GM10266 (cell line): Measurements from ENCODE around the gene LIX1.

ENCODE experiments used
- DNase-seq: peaks from one replicate; pipeline ENCODE4 v3.0.0; 2012; ENCODE audit errors: extremely low spot score
- CTCF ChIP-seq: IDR thresholded peaks from 2 replicates; pipeline ENCODE4 v1.5.1; 2012; ENCODE audit warnings: mild to moderate bottlenecking, low read depth; ENCODE audit not compliant: control insufficient read depth, insufficient read depth; ENCODE audit errors: missing control alignments

Gene LIX1

DNA sequence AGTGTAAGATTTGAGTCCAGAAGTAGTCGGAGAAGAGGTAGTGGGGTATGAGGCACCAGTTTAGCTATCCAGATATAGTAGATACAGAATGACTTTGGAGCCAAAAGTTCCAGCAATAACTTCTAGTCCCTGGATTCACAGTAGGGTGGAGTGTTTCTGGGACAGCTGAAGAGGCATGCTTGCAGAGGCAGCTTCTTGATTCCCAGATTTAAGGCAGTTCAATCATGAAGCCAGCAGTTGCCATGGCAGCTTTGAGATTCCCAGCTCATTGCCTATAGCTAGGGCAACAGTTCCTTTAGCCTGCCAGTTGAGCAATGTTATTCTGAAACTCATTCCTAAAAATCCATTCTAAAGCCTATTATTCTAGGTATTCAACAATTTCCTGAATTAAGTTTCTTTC is 79.2 kb downstream of the LIX1 start:
- TF ChIP-seq CTCF: no peak

DNA sequence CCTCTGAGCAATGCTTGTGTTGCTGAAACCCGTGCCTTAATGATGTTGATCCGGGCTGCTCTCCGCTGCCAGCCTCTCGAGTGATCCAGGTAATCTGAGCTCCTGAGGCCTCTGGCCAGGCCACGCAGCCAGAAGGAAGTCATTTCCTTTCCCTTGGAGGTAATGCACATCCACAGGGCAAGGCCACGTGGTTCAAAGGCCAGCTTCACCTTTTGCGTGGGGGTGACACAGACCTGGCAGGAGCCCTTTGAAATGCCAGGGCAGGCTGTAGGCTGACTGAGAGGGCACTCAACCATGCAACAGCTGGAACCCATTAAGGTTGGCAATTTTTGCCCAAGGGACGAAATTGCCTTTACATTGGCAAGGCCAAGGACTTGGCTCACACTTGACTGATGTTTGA is 80.4 kb downstream of the LIX1 start:
- DNase-seq: no peak
- TF ChIP-seq CTCF: no peak

More for the DNA sequence above, 79.2 kb downstream of the LIX1 start:
- DNase-seq: no peak

DNA sequence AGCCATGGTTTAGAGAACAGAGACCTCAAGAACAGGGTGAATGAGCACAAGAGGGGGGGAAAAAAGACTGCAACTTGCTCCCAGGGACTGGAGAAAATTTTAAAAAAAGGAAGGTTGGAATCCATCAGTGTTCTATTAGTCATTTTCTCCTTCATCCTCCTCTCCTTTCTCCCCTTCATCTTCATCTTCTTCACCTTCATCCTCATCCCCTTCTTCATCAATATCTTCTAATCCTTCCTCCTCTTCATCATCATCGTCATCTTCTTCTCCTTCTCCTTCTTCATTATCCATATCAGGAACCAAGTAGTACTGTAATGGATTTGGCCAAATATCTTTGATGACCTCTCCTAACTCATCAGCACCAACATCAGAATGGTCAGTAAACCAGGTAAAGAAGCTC is 86.1 kb downstream of the LIX1 start:
- TF ChIP-seq CTCF: no peak
- no peak for DNase-seq

DNA sequence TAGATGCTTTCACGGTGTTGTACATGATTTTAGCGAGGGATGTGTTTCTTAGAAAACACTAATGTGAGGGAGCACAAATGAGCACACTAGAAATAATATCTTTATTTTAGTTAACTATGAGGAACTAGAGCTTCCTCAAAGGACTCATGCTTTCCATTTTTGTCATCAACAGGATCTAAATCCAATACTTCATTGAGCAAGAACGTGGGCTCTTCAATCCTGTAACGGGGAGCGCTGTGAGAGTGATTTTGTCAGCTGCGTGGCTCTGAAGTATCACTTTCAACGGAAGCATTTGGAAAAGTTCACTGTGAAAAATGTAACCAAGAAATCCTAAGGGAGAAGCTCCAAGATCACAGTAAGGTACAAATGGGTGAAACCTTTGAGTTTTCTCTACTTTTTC is 93.2 kb downstream of the LIX1 start:
- DNase-seq: no peak
- no peak for TF ChIP-seq CTCF

DNA sequence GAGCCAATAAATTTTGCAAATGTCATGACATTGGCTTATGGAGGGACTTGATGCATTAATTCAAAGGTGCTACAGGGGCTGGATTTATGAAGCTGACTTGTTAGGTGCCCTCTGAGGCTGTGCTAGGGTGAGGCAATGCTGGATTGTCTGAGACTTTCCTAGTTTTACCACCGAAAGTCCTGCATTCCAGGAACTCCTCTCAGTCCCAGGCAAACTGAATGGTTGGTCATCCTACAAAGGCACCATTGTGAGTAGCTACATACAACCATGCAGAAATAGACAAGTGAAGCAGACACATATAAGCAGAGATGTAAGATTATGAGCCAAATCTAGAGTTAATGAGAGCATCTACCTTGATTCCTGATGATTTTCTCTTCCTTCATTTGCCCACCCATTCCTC is 95.3 kb downstream of the LIX1 start:
- no peak for DNase-seq
- TF ChIP-seq CTCF: no peak

- TF ChIP-seq CTCF: no peak
- no peak for DNase-seq
These were observed 96.0 kb downstream of the LIX1 start for GRCh38 chr5:97046270-97046982.

DNA sequence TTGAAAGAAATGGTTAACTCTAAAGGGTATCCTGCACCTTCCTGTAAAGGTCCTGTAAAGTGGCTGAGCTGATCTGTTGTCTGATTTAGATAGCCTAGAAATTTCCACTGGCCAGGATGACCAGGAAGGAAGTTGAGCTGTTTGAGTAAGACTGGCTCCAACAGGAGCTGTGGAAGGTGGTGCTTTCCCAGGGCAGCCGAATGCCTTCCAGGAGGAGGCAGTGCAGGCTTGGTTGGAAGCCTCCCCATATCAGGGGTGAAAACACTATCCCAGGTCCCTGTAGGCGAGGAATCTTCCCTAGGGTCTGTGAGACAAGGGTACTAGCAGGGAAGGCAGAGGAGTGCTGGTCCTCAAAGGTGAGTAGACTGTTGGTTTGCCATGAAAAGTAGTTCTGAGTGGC is 98.4 kb downstream of the LIX1 start:
- DNase-seq: no peak
- TF ChIP-seq CTCF: peak; percentile 17
